ENCODE data around the gene GAPDH. TPM values are rescaled to one million over a fixed set of nuclear protein-coding genes. Genes with fewer than 3 reads are reported as not detected.

Gene GAPDH
- total and polyA plus RNA-seq, 2 donors (not counting 1 experiment from before 2014, with no cell fraction given): 499 to 951 TPM

- no peak for TF ChIP-seq EZH2 (IDR thresholded peaks at IDR 0.05; ENCODE audit: borderline replicate concordance, insufficient read depth, low read depth, low read length, poor library complexity, severe bottlenecking)
- no peak overlapping the region for H3K4me3 Mint-ChIP-seq
Observed at GRCh38 chr12:6552140-6552551, 17.8 kb downstream of the GAPDH start.

GRCh38 chr12:6553051-6553868, 18.9 kb downstream of the GAPDH start:
- intact Hi-C loops (cut with micrococcal nuclease): loop anchor here (10.0 kb wide), 1 partner anchor 568 kb away; no protein-coding TSS in a partner anchor
- CTCF ChIA-PET: interaction anchor here (0.6 to 7.2 kb wide), 23 partner anchors 10 to 338 kb away, joined by 3 to 69 read pairs (median 5); partner anchors contain the start of genes MRPL51, VAMP1 and ZNF384
- peaks cover 66% of the 10 kb centered on the region for H3K79me2 ChIP-seq (ENCODE audit: control insufficient read depth, insufficient read depth, low read length)
- ATAC-seq (ENCODE audit: low read depth): no peak
- peaks cover 12 to 36% of the 10 kb centered on the region in 2 donors for H3K4me1 ChIP-seq (ENCODE audit: control insufficient read depth in 2 of 2, insufficient read depth in 2 of 2, low read length in 2 of 2)
- peaks cover 0 to 40% of the 10 kb centered on the region in 2 experiments for H3K36me3 ChIP-seq (replicated peaks in 1 of 2; ENCODE audit: control extremely low read depth in 1 of 2, control insufficient read depth in 1 of 2, extremely low read depth in 1 of 2, insufficient read depth in 2 of 2, low read length in 1 of 2)
- POLR2A ChIA-PET: interaction anchor here (0.5 to 1.5 kb wide), 4 partner anchors 76 to 136 kb away, joined by 3 to 5 read pairs (median 4); partner anchors contain the start of gene ZNF384
- 84% methylated on average over 14 of the region's 15 CpGs for WGBS (ENCODE audit: insufficient coverage)
- no peak overlapping the region for H3K27ac ChIP-seq (ENCODE audit: low read length in 2 of 2)
- DNase-seq: no peak
- H2AFZ ChIP-seq (ENCODE audit: insufficient read depth, low read depth, low read length, poor library complexity, severe bottlenecking): no peak overlapping the region
- peaks cover 43% of the 10 kb centered on the region for H4K20me1 ChIP-seq (ENCODE audit: control insufficient read depth, insufficient read depth, low read length, poor library complexity, severe bottlenecking)
- Mint-ChIP-seq H3K27ac (no peak overlapping the region), H3K27me3 (no peaks in the 10 kb centered on the region), H3K4me3 (no peak overlapping the region), H3K9me3 (ENCODE audit: insufficient read depth) (no peaks in the 10 kb centered on the region), H3K4me1 (peaks cover 36% of the 10 kb centered on the region)
- no peak for TF ChIP-seq CTCF (IDR thresholded peaks at IDR 0.05)
- TF ChIP-seq EZH2 (IDR thresholded peaks at IDR 0.05; ENCODE audit: borderline replicate concordance, insufficient read depth, low read depth, low read length, poor library complexity, severe bottlenecking): no peak
- H3K9ac ChIP-seq (ENCODE audit: low read length): no peak overlapping the region
- peak overlapping the region; percentile 98 for H3K4me2 ChIP-seq (replicated peaks; ENCODE audit: low read depth, low read length, poor library complexity, severe bottlenecking)
- no peak overlapping the region for H3K4me3 ChIP-seq (ENCODE audit: control extremely low read depth in 1 of 5, extremely low read depth in 1 of 5, insufficient read depth in 1 of 5, low read depth in 2 of 5, low read length in 4 of 5)
- H3K9me3 ChIP-seq (ENCODE audit: control extremely low read depth in 1 of 3, control insufficient read depth in 2 of 3, insufficient read depth in 1 of 3, low read length in 2 of 3): no peaks in the 10 kb centered on the region
- H3K27me3 ChIP-seq (replicated peaks in 1 of 4; ENCODE audit: control extremely low read depth in 1 of 4, control insufficient read depth in 3 of 4, insufficient read depth in 4 of 4, low read length in 3 of 4): no peaks in the 10 kb centered on the region

More at GRCh38 chr12:6552140-6552551, 17.8 kb downstream of the GAPDH start:
- Mint-ChIP-seq H3K9me3 (ENCODE audit: insufficient read depth) (no peaks in the 10 kb centered on the region), H3K27me3 (no peaks in the 10 kb centered on the region), H3K4me1 (peaks cover 33% of the 10 kb centered on the region), H3K27ac (no peak overlapping the region)
- DNase-seq (no peak), ATAC-seq (ENCODE audit: low read depth) (no peak)
- Histone ChIP-seq H3K27me3 (replicated peaks in 1 of 4; ENCODE audit: control extremely low read depth in 1 of 4, control insufficient read depth in 3 of 4, insufficient read depth in 4 of 4, low read length in 3 of 4) (no peaks in the 10 kb centered on the region), H3K4me1 (ENCODE audit: control insufficient read depth in 2 of 2, insufficient read depth in 2 of 2, low read length in 2 of 2) (peaks cover 12 to 29% of the 10 kb centered on the region in 2 donors), H3K79me2 (ENCODE audit: control insufficient read depth, insufficient read depth, low read length) (peaks cover 66% of the 10 kb centered on the region), H3K4me3 (ENCODE audit: control extremely low read depth in 1 of 5, extremely low read depth in 1 of 5, insufficient read depth in 1 of 5, low read depth in 2 of 5, low read length in 4 of 5) (no peak overlapping the region), H3K9me3 (ENCODE audit: control extremely low read depth in 1 of 3, control insufficient read depth in 2 of 3, insufficient read depth in 1 of 3, low read length in 2 of 3) (no peaks in the 10 kb centered on the region), H2AFZ (ENCODE audit: insufficient read depth, low read depth, low read length, poor library complexity, severe bottlenecking) (no peak overlapping the region), H4K20me1 (ENCODE audit: control insufficient read depth, insufficient read depth, low read length, poor library complexity, severe bottlenecking) (peaks cover 43% of the 10 kb centered on the region), H3K36me3 (replicated peaks in 1 of 2; ENCODE audit: control extremely low read depth in 1 of 2, control insufficient read depth in 1 of 2, extremely low read depth in 1 of 2, insufficient read depth in 2 of 2, low read length in 1 of 2) (peaks cover 0 to 47% of the 10 kb centered on the region in 2 experiments), H3K27ac (ENCODE audit: low read length in 2 of 2) (no peak overlapping the region), H3K9ac (ENCODE audit: low read length) (no peak overlapping the region), H3K4me2 (replicated peaks; ENCODE audit: low read depth, low read length, poor library complexity, severe bottlenecking) (no peak overlapping the region)
- intact Hi-C loops (cut with micrococcal nuclease): loop anchor here (10.0 kb wide), 1 partner anchor 567 kb away; no protein-coding TSS in a partner anchor
- ChIA-PET POLR2A (no interaction called here), CTCF (interaction anchor here (1.5 to 7.2 kb wide), 6 partner anchors 9 to 226 kb away, joined by 3 to 69 read pairs (median 6); no protein-coding TSS in a partner anchor)
- WGBS (ENCODE audit: insufficient coverage): 71% methylated on average over 3 of the region's 4 CpGs

All from B cell (primary cell).